ENCODE data around the gene UGT2A3. TPM values are rescaled to one million over a fixed set of nuclear protein-coding genes. Genes with fewer than 3 reads are reported as not detected.

UGT2A3 gene
- total and polyA plus RNA-seq, 2 experiments from 2014 or later = not detected

DNA sequence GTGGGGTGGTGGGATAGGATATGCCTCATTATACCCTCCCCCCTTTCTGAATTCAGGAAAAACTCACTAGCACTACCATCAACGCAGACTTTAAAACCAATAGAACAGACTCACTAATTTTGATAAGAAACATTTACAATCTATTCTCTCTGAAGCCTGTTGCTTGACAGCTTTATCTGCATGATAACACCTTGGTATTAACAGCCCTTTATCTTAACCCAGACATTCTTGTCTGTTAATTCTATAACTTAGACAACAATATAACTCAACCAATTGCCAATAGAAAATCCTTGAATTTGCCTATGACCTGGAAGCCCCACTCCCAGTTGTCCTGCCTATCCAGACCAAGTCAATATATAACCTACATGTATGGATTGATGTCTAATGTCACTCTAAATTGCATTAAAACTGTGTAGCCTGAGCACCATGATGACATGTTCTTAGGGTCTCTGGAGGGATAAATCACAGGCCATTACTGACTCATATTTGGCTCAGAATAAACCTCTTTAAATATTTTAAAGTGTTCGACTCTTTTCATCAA lies 1.5 kb upstream of the UGT2A3 start:
- Histone ChIP-seq H3K4me1 (ENCODE audit: low read depth) (peaks cover 16% of the 10 kb centered on the region), H3K4me3 (no peak overlapping the region), H3K9me3 (ENCODE audit: low read depth) (no peaks in the 10 kb centered on the region), H3K36me3 (no peaks in the 10 kb centered on the region), H3K27ac (no peak overlapping the region), H3K27me3 (no peaks in the 10 kb centered on the region)
- TF ChIP-seq, protein P1, sequence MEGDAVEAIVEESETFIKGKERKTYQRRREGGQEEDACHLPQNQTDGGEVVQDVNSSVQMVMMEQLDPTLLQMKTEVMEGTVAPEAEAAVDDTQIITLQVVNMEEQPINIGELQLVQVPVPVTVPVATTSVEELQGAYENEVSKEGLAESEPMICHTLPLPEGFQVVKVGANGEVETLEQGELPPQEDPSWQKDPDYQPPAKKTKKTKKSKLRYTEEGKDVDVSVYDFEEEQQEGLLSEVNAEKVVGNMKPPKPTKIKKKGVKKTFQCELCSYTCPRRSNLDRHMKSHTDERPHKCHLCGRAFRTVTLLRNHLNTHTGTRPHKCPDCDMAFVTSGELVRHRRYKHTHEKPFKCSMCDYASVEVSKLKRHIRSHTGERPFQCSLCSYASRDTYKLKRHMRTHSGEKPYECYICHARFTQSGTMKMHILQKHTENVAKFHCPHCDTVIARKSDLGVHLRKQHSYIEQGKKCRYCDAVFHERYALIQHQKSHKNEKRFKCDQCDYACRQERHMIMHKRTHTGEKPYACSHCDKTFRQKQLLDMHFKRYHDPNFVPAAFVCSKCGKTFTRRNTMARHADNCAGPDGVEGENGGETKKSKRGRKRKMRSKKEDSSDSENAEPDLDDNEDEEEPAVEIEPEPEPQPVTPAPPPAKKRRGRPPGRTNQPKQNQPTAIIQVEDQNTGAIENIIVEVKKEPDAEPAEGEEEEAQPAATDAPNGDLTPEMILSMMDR (IDR thresholded peaks at IDR 0.05; ENCODE audit: low read depth, low read length) = no peak
- DNase-seq (ENCODE audit: low read depth in 1 of 2, low spot score in 1 of 2) = no peak

DNA sequence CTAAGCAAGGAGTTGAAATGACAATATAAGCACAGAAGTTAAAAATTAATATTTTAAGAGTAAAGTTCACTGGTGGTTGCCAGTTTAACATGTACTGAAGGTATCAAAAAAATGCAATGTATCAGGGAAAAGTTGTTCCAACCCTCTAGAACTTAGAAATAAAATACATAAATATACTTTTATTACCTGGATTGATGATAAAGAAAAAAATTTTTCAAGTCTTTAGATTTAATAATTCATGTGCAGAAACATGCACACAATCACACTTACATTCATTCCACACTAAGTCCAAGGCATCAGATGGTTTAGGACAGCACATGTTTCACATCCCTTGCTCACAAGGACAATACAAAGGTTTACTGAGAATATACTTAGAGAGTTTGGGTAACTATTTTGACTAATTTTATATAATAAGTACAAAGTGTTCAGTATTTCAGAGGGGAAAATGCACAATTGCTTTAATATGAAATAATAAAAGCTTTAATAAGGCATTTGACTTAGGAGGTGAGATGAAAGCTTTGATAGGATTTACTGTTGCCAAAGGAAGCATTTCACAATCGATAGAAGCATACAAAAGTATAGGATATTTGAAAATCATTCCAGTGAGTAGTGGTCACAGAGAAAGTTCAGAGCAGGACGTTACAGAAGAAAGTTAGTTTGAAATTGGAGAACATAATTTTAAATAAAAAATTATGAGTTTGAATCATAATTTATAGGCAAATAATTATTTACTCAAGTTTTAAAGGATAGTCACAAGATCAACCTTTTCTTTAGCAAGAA lies 392 bp upstream of the UGT2A3 start:
- H3K36me3 ChIP-seq = no peaks in the 10 kb centered on the region
- no peaks in the 10 kb centered on the region for H3K9me3 ChIP-seq (ENCODE audit: low read depth)
- no peak overlapping the region for H3K27ac ChIP-seq
- H3K4me1 ChIP-seq (ENCODE audit: low read depth) = peaks cover 16% of the 10 kb centered on the region
- DNase-seq (ENCODE audit: low read depth in 1 of 2, low spot score in 1 of 2) = no peak
- TF ChIP-seq, protein P1 (IDR thresholded peaks at IDR 0.05; ENCODE audit: low read depth, low read length) = no peak
- H3K4me3 ChIP-seq = no peak overlapping the region
- no peaks in the 10 kb centered on the region for H3K27me3 ChIP-seq

DNA sequence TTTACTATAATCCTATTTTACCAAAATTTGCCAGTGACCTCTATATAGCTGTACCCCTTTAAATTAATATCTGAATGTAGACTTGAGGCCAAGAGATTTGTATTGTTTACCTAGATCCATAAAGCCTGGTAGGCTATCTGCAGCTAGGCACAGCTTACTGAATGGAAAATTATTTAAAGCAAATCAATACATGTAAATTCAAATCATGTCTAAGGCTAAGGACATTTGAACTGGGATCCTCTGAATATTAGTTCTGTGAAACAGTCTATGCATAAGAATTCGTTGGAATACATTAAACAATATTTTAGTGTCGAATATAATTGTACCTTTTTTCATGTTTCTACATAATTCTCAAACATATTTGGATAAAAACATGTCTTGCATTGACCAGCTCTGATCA lies 1.6 kb downstream of the UGT2A3 start:
- Histone ChIP-seq H3K4me1 (ENCODE audit: low read depth) (peaks cover 16% of the 10 kb centered on the region), H3K27ac (no peak overlapping the region), H3K27me3 (no peaks in the 10 kb centered on the region), H3K36me3 (no peaks in the 10 kb centered on the region), H3K9me3 (ENCODE audit: low read depth) (no peaks in the 10 kb centered on the region), H3K4me3 (no peak overlapping the region)
- TF ChIP-seq, protein P1 (IDR thresholded peaks at IDR 0.05; ENCODE audit: low read depth, low read length) = no peak
- no peak for DNase-seq (ENCODE audit: low read depth in 1 of 2, low spot score in 1 of 2)

DNA sequence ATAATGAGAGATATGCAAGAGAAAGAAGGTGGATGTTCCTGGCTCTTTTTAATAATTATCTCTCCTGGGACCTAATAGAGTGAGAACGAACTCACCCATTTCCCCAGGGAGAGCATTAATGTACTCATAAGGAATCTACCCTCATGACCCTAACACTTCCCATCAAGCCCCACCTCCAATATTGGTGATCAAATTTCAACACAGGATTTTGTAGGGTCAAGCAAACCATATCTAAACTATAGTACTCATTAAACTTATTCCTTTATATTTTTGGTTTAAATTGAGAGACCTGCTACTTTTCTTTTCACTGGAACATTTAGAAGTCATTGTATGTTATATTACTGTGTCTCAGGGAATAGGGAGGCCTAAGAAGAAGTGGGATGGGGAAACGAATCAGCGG lies 2.6 kb downstream of the UGT2A3 start:
- TF ChIP-seq, protein P1 (IDR thresholded peaks at IDR 0.05; ENCODE audit: low read depth, low read length) = no peak
- Histone ChIP-seq H3K27me3 (no peaks in the 10 kb centered on the region), H3K4me1 (ENCODE audit: low read depth) (peaks cover 16% of the 10 kb centered on the region), H3K27ac (no peak overlapping the region), H3K9me3 (ENCODE audit: low read depth) (no peaks in the 10 kb centered on the region), H3K36me3 (no peaks in the 10 kb centered on the region), H3K4me3 (no peak overlapping the region)
- DNase-seq (ENCODE audit: low read depth in 1 of 2, low spot score in 1 of 2) = no peak

DNA sequence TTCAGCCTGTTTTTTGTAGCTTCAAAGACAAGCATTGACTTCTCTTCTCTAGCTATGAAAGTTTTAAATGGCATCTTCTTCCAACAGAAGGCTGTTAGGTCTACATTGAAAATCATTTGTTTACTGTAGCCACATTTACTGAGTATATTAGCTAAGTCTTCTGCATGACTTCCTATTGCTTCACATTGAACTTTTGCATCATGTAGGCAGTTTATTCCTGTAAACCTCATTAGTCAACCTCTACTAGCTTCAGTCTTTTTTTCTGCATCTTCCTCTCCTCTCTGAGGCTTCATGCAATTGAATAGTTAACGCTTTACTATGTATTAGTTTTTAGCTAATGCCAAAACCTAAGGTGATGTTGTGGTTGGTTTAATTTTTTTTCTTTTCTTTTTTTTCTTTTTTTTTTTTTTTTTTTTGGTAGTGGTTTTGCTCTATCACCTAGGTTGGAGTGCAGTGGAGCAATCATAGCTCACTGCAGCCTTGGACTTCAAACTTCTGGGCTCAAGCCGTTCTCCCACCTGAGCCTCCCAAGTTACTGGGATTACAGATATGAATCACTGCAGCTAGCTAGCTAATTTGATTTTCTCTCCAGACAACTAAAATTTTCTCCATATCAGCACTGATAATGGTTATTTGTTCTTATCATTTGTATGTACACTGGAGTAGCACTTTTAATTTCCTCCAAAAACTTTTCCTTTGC lies 3.4 kb downstream of the UGT2A3 start:
- no peak overlapping the region for H3K4me3 ChIP-seq
- H3K4me1 ChIP-seq (ENCODE audit: low read depth) = peaks cover 8% of the 10 kb centered on the region
- no peak for DNase-seq (ENCODE audit: low read depth in 1 of 2, low spot score in 1 of 2)
- H3K27me3 ChIP-seq = no peaks in the 10 kb centered on the region
- H3K36me3 ChIP-seq = no peaks in the 10 kb centered on the region
- H3K9me3 ChIP-seq (ENCODE audit: low read depth) = no peaks in the 10 kb centered on the region
- H3K27ac ChIP-seq = no peak overlapping the region
- TF ChIP-seq, protein P1 (IDR thresholded peaks at IDR 0.05; ENCODE audit: low read depth, low read length) = no peak
